ENCODE data around the gene AP2A2. TPM values are rescaled to one million over a fixed set of nuclear protein-coding genes. Genes with fewer than 3 reads are reported as not detected.

AP2A2 gene
- total RNA-seq, 1 experiment from 2014 or later: 123 TPM

DNA sequence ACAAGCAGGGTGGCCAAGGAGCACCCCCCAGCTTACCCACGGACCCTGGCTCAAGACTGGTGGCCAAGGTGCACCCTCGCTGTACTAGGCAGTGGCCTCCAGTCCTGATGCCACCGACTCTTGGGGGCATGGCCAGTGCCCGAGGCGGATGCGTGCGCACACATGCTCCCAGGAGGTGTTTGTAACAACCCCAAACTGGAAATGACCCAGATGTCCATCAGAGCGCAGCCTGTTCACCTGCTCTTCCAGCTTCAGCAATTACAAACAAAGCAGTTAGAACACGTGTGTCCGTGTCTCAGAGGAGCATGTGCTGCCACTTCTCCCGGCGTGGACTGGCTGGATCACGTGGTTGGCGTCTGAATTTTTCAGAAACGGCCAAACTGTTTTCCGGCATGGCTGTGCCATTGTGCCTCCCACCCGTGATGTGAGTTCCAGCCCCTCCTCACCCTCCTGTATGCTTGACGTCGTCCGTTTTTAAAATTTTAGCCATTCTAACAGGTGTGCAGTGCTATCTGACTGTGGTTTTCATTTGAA is 118.0 kb downstream of the AP2A2 start:
- Histone ChIP-seq H3K4me3 (ENCODE audit: low read depth in 2 of 2, low read length in 2 of 2) (no peak overlapping the region), H3K27me3 (ENCODE audit: control insufficient read depth, insufficient read depth, low read length) (no peaks in the 10 kb centered on the region), H3K36me3 (ENCODE audit: control insufficient read depth, insufficient read depth, low read length) (no peaks in the 10 kb centered on the region), H3K4me1 (ENCODE audit: control insufficient read depth, insufficient read depth, low read length) (peaks cover 18% of the 10 kb centered on the region), H3K27ac (ENCODE audit: low read length) (no peak overlapping the region), H3K9me3 (ENCODE audit: control insufficient read depth, insufficient read depth, low read depth, low read length) (no peaks in the 10 kb centered on the region)
- ChIA-PET CTCF (no interaction called here), POLR2A (no interaction called here)
- no peak for DNase-seq (ENCODE audit: low read depth, low spot score)
- in situ Hi-C loops (cut with HindIII; ENCODE audit: low pct_unique_long_range_greater_than_20kb, low sequenced_read_pairs): no loop called here
- TF ChIP-seq POLR2AphosphoS5 (IDR thresholded peaks at IDR 0.05; ENCODE audit: low read depth, low read length): no peak
- TF ChIP-seq TCF7L2 (IDR thresholded peaks at IDR 0.05; ENCODE audit: low read depth, low read length): no peak
- TF ChIP-seq REST (IDR thresholded peaks at IDR 0.05; ENCODE audit: insufficient read depth in 1 of 2, low read depth in 2 of 2, low read length in 1 of 2): no peak
- TF ChIP-seq CTCF (IDR thresholded peaks at IDR 0.05): no peak
- no peak for TF ChIP-seq SIN3A (IDR thresholded peaks at IDR 0.05; ENCODE audit: borderline replicate concordance, insufficient read depth, low read depth, low read length)
- ATAC-seq: no peak
- BruUV-seq (replicated peaks): no TSS peak
- intact Hi-C loops (cut with micrococcal nuclease; ENCODE audit: unreplicated experiment): no loop called here

DNA sequence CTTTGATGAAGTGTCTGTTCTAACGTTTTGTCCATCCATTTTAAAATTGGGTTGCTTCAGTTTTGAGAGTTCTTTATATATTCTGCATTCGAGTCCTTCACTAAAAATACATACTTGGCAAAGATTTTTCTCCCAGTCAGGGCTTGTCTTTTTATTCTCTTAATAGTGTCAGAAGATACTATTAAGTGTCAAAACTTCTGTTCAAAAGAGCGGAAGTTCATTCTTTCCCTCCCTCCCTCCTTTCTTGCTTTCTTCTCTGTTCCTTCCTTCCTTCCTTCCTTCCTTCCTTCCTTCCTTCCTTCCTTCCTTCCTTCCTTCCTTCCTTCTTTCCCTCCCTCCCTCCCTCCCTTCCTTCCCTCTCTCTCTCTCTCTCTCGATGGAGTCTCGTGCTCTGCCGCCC is 118.5 kb downstream of the AP2A2 start:
- POLR2A ChIA-PET: no interaction called here
- no TSS peak for BruUV-seq (replicated peaks)
- H3K9me3 ChIP-seq (ENCODE audit: control insufficient read depth, insufficient read depth, low read depth, low read length): no peaks in the 10 kb centered on the region
- no peaks in the 10 kb centered on the region for H3K36me3 ChIP-seq (ENCODE audit: control insufficient read depth, insufficient read depth, low read length)
- DNase-seq (ENCODE audit: low read depth, low spot score) (no peak), ATAC-seq (no peak)
- H3K4me3 ChIP-seq (ENCODE audit: low read depth in 2 of 2, low read length in 2 of 2): no peak overlapping the region
- H3K27ac ChIP-seq (ENCODE audit: low read length): no peak overlapping the region
- no peaks in the 10 kb centered on the region for H3K27me3 ChIP-seq (ENCODE audit: control insufficient read depth, insufficient read depth, low read length)
- peaks cover 18% of the 10 kb centered on the region for H3K4me1 ChIP-seq (ENCODE audit: control insufficient read depth, insufficient read depth, low read length)
- intact Hi-C loops (cut with micrococcal nuclease; ENCODE audit: unreplicated experiment) (no loop called here), in situ Hi-C loops (cut with HindIII; ENCODE audit: low pct_unique_long_range_greater_than_20kb, low sequenced_read_pairs) (no loop called here)
- TF ChIP-seq TCF7L2 (IDR thresholded peaks at IDR 0.05; ENCODE audit: low read depth, low read length) (no peak), POLR2AphosphoS5 (IDR thresholded peaks at IDR 0.05; ENCODE audit: low read depth, low read length) (no peak), SIN3A (IDR thresholded peaks at IDR 0.05; ENCODE audit: borderline replicate concordance, insufficient read depth, low read depth, low read length) (no peak), CTCF (IDR thresholded peaks at IDR 0.05) (no peak)
- CTCF ChIA-PET: no interaction called here
